PC-3 (cell line): ENCODE results near the gene CLEC16A.
"Not testable (repeated sequence)": the region's sequence is repeated elsewhere in the genome, so short reads cannot be mapped to it uniquely, and the experiment has no call there.

ENCODE experiments used
- EZH2 ChIP-seq: fragments of 300-600 bp; sonication (generic); IDR thresholded peaks from one replicate; pipeline ENCODE4 v1.6.1; 2017; ENCODE audit warnings: antibody characterized with exemption, mild to moderate bottlenecking, low read length; ENCODE audit not compliant: unreplicated experiment
- EZH2phosphoT487 ChIP-seq: fragments of 300-600 bp; sonication (generic); IDR thresholded peaks from 2 replicates; pipeline ENCODE4 v1.6.1; 2018; ENCODE audit warnings: mild to moderate bottlenecking, antibody characterized with exemption, low read length, borderline replicate concordance

DNA sequence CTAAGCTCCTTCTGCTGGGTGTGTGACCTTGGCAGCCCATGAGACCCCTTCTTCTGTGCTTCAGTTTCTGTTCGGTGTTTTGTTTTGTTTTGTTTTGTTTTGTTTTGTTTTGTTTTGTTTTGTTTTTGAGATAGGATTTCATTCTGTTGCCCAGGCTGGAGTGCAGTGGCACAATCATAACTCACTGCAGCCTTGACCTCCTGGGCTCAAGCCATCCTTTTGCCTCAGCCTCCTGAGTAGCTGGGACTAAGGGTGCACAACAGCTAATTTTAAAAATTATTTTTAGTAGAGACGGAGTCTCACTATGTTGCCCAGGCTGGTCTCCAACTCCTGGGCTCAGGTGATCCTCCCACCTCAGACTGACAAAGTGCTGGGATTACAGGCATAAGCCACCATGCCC lies 276.1 kb downstream of the CLEC16A start:
- TF ChIP-seq EZH2phosphoT487, EZH2: not testable (repeated sequence)
